GM19463 (cell line): ENCODE results near the gene STARD7.
A peak's percentile ranks its signal among the peaks of the same experiment; 100 is the strongest.
"Not testable (repeated sequence)": the region's sequence is repeated elsewhere in the genome, so short reads cannot be mapped to it uniquely, and the experiment has no call there.

ENCODE experiments used
- ATAC-seq: cut with Tn5 transposase; IDR thresholded peaks from one replicate; pipeline ENCODE4 v1.9.1; 2021; ENCODE audit warnings: mild to moderate bottlenecking, moderate library complexity; ENCODE audit not compliant: unreplicated experiment

STARD7 gene

DNA sequence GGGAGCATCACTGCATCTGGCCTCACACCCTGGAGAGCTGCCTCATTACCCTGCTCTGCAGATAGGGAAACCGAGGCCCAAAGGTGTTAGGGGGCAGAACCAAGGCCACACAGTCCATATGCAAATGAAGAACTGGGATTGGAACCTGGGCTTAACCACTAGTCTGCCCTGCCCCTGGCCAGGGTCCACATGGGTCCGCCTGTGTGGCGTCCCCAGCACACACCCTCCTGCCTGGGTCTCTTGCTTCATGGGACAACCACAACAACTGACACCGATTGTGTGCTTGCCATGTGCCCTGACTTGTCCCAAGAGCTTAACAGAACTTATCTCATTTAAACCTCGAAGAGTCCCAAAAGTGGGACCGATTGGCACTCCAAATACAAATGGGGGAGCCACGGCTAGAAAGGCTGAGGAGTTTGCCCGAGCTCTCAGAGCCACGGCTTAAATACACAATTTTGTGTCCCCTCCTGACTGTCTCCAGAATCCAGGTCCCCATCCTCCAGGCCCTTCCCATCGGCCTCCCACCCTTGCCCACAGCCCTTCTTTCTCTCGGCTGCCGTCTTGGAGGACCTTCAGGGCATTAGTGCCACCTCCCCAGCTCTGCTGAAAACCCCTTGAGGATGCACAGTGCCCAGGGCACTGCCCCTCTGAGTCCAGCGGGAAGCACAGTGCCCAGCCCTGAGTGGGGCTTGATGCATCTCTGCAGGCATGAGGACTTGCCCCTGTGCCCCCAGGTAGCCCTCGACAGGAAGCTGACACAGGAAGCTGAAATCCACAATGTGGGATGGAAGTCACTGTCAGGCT, 57.6 kb downstream of the STARD7 start:
- no peak for ATAC-seq

- no peak for ATAC-seq
Measured at GRCh38 chr2:96150007-96150640, 58.5 kb downstream of the STARD7 start.

DNA sequence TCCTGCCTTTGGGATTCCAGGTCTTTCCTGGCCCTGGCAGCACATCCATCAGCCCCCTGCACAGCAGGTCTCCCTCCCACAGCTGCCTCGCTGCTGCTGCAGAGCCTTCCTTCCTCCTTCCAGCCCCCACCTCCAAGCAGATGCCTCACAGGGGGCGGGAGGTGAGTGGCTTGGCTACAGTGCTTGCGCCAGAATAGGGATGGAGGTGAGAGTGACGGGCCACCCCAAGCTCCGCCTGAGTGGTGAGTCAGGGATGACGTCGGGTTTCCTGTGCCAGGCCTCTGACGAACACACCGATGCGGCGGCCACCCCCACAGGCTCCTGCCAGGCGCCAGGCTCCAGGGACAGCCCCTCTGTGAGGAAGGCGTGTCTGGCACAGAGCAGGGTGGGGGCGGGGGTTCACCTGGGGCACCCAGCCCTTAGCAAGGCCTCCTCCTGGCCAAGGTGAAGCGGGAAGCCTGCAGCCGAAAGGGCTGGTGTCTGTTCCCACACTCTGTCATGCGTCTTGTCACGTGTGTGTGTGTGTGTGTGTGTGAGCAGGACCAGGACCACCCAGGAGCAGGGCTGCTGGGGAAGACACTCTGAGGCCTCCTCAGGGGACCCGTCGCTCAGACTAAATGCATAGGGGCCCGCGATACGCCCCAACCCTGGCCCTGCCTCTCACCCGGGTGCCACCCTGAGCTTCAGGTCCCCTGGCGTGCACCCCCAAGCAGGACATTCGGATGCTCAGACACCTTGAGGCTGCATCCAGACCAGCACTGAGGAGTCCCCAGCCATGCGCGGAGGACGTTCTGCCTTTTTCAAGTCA, 60.0 kb downstream of the STARD7 start:
- ATAC-seq: peak; percentile 37

- ATAC-seq: no peak
Measured at GRCh38 chr2:96147593-96148201, 60.9 kb downstream of the STARD7 start.

- ATAC-seq: no peak
Measured at GRCh38 chr2:96146881-96147592, 61.6 kb downstream of the STARD7 start.

DNA sequence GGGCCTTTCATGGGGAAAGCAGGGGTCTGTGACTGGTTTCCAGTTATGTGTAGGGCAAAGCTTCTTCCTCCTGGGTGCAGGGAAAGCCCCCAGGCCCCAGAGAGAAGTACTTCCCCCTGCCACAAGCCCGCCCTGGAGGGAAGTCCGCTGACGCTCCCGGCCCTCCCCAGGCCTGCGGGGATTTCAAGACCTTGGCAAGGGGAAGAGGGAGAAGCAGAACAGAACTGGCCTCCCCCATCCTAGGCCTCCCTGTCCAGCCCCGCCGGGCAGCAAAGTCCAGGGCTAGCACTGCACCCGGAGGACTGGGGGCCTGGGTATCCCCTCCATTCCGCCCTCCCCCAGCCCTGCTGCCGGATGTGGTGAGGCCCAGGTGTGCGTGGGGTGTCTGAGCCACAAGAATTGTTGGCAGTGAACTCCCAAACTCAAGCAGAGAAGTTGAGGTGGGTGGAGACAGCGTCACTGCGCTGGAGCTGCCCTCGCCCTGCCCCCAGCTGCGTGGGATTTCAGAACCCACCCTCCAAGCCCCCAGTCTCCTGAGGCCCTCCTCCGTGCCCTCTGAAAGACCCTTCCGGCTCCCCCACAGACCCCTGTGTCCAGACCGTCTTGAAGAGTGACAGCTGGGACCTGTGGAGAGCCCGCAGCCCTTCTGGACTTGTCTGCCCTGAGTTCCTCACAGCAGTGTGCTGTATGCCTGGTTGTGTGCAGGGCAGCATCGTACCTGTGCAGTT, 62.3 kb downstream of the STARD7 start:
- peak; percentile 28 for ATAC-seq

DNA sequence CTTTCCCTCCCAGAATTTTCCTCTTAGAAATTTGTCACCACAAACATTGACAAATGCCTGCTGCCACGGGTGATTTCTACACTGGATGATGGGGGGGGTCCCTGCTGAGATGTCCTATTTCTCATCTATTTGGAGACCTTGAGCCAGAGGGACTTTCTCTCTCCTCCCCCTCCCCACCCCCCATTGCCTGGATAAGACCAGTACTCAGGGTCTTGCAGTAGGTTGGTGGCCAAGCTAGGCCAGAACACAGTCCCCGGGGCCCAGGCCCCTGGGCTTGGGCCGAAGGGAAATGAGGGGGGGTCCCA, 62.8 kb downstream of the STARD7 start:
- no peak for ATAC-seq

DNA sequence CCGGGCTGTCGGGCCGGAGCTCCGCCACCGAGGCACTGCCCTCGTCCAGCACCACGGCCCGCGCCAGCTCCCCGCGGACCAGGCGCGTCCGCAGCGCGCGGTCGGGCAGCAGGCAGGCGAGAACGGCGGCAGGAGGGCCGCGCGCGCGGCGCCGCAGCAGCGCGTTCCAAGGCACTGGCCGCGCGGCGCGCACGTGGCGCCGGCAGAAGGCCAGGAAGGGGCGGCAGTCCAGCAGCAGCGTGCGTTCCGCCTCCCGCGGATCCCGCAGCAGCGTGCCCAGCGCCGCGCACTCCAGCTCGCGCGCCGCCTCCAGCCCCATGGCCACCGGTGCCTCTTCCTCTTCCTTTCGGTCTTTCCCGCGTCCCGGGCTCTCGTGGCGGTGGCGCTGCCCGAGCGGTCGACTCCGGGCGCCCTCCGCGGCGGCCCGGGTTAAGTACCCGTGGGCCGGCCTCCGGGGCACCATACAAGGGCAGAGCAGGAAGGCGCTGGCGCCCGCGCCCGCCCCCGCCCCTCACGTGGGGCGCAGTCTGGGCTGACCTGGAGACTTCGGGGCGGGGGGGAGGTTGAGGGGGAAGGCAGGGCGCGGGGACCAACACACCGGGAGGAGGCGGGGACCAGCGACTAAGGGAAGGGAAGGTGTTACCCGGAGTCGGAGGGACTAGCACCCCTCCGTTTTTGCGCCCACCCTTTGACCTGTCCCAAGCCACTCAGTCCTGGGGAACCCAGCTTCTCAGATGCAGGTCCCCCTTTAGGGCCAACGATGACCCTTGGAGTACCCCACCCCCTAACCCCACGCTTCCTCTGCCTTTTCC, 63.4 kb downstream of the STARD7 start, which contains the start of gene DUSP2:
Gene DUSP2 (minus strand): TSS at position 405 of the 812 bp plus-strand sequence. CDS start 86 bp downstream, at position 319.
- ATAC-seq: peak; percentile 51

GRCh38 chr2:96144481-96145035, 64.1 kb downstream of the STARD7 start:
- peak; percentile 0 for ATAC-seq

DNA sequence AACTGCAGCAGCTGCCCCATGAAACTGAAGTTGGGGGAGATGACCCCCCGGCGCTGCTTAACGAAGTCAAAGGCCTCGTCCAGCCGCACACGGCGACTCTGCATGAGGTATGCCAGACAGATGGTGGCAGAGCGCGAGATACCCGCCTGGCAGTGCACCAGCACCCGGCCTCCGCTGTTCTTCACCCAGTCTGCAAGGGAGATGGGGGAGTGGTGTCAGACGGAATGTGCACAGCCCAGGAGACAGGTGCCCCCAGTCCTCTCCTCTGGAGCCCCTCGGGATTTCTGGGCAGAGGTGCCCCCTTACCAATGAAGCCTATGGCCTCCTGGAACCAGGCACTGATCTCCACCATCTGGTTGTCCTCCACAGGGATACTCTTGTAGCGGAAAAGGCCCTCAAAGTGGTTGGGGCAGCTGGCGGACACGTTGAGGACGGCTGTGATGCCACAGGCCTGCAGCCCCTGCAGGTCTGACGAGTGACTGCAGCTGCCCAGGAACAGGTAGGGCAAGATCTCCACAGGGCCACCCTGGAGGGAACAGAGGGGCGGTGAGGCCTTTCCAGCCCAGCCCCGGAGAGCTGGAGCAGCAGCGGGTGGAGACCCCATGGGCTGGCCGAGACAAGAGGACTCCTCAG, 64.7 kb downstream of the STARD7 start:
- ATAC-seq: no peak

GRCh38 chr2:96143231-96143847, 65.3 kb downstream of the STARD7 start:
- no peak for ATAC-seq

GRCh38 chr2:96142217-96143113, 66.2 kb downstream of the STARD7 start:
- no peak for ATAC-seq

- not testable (repeated sequence) for ATAC-seq
Measured at GRCh38 chr2:96141624-96141967, 67.0 kb downstream of the STARD7 start.

GRCh38 chr2:96140941-96141623, 67.5 kb downstream of the STARD7 start:
- no peak for ATAC-seq

DNA sequence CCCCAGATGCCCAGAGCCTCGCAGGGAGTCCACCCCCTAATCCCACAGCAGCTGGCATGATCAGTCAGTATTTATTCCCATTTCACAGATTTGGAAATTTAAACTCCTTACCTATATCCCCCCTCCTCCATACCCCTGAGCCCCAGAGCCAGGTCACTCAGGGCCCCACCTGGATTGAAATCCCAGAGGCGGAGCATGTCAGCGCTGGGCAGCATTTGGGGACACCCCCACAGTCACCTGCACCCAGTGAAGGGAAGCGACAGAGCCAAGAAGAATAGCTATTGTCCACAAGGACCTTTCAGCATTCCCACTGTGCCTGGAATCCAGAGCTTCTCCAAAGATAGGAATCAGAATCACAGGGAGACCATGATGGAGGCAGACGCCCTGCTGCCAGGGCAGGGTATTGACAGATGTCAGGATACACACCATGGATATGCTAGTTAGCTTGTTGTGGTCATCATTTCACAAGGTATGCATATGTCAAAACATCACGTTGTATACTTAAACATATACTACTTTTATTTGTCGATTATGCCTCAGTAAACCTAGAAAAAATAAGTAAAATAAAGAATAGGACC, 69.4 kb downstream of the STARD7 start:
- no peak for ATAC-seq
